ENCODE measurements around the gene GABBR2.

DNA sequence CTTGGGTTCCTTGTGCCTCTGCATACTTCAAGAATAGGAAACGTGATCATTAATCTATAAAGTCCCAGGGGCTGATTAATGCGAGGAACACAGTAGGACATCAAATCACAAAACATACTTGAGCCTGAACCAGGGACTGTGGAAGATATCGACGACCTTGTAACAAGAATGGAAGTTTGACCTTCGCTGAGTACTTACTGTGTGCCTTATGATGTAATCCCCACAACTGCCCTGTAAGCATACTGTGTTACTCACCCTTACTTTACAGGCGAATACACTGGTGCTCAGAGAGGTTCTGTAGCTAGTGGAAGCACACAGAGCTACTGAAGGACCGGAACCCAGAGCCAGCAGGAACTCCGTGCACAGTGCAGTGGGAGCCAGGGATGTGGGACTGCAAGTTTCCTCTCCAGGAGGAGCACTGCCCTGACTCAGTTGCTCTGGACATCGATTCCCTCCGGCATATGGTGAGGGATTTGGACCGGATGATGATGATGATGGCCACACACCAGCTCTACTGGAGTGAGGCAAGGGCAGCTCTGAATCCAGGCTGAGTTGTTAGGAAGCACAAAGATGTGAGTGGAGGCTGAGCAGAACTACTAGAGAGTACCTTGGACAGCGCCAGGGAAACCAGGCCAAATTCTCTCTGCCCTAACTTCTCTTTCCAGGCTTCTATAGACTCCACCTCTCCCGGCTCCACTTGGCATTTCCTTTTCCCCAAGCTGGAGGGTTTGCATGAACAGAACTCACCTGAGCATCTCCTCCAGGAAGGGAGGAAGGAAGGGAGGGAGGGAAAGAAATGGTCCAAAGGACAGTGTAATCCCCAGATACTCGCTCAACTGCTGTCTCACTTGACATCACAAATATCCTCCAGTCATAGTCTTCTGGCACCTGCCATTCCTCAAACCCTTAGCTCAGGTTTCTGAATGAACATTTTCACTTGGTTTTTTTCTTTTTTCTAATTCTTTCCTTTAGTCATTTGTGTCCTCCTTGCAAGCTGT is 1.5 kb upstream of the GABBR2 start:
- TF ChIP-seq, protein P1, sequence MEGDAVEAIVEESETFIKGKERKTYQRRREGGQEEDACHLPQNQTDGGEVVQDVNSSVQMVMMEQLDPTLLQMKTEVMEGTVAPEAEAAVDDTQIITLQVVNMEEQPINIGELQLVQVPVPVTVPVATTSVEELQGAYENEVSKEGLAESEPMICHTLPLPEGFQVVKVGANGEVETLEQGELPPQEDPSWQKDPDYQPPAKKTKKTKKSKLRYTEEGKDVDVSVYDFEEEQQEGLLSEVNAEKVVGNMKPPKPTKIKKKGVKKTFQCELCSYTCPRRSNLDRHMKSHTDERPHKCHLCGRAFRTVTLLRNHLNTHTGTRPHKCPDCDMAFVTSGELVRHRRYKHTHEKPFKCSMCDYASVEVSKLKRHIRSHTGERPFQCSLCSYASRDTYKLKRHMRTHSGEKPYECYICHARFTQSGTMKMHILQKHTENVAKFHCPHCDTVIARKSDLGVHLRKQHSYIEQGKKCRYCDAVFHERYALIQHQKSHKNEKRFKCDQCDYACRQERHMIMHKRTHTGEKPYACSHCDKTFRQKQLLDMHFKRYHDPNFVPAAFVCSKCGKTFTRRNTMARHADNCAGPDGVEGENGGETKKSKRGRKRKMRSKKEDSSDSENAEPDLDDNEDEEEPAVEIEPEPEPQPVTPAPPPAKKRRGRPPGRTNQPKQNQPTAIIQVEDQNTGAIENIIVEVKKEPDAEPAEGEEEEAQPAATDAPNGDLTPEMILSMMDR (IDR thresholded peaks at IDR 0.05), result no peak
- TF ChIP-seq POLR2AphosphoS5 (IDR thresholded peaks at IDR 0.05), result no peak

Measured in breast epithelium (tissue), 3 donors.